HEK293 (cell line): Measurements from ENCODE around the gene LRRC75A.

Source experiments
- AEBP2 ChIP-seq: fragments of 450-650 bp; formaldehyde crosslinking; IDR thresholded peaks from 2 replicates; pipeline ENCODE4 v1.5.1; 2016; ENCODE audit warnings: missing biosample characterization, missing genetic modification characterization, borderline replicate concordance
- HOXC10 ChIP-seq: sonication (generic); formaldehyde crosslinking; IDR thresholded peaks from 2 replicates; pipeline ENCODE4 v1.8.1; 2023; ENCODE audit warnings: mild to moderate bottlenecking, missing genetic modification reagents
- KLF17 ChIP-seq: fragments of 450-650 bp; formaldehyde crosslinking; IDR thresholded peaks from 2 replicates; pipeline ENCODE4 v1.5.1; 2016; ENCODE audit warnings: missing biosample characterization, missing genetic modification characterization
- KLF9 ChIP-seq: fragments of 450-650 bp; formaldehyde crosslinking; IDR thresholded peaks from 2 replicates; pipeline ENCODE4 v1.5.1; 2016; ENCODE audit warnings: missing biosample characterization, missing genetic modification characterization, low read depth
- MYNN ChIP-seq: fragments of 450-650 bp; formaldehyde crosslinking; IDR thresholded peaks from 2 replicates; pipeline ENCODE4 v1.5.1; 2016; ENCODE audit warnings: missing biosample characterization, missing genetic modification characterization, borderline replicate concordance
- PRDM6 ChIP-seq: fragments of 450-650 bp; formaldehyde crosslinking; IDR thresholded peaks from 2 replicates; pipeline ENCODE4 v1.5.1; 2017; ENCODE audit warnings: missing biosample characterization, missing genetic modification characterization
- SALL2 ChIP-seq: fragments of 450-650 bp; formaldehyde crosslinking; IDR thresholded peaks from 2 replicates; pipeline ENCODE4 v1.5.0; 2017; ENCODE audit warnings: missing biosample characterization, mild to moderate bottlenecking, missing genetic modification characterization, borderline replicate concordance
- SP3 ChIP-seq: fragments of 450-650 bp; formaldehyde crosslinking; IDR thresholded peaks from 2 replicates; pipeline ENCODE4 v1.5.1; 2016; ENCODE audit warnings: missing biosample characterization, missing genetic modification characterization
- ZBTB11 ChIP-seq: fragments of 450-650 bp; formaldehyde crosslinking; conservative IDR thresholded peaks from 2 replicates; pipeline ENCODE4 v1.5.1; 2016; ENCODE audit warnings: low read depth, missing biosample characterization, missing genetic modification characterization
- ZBTB49 ChIP-seq: fragments of 450-650 bp; formaldehyde crosslinking; IDR thresholded peaks from 2 replicates; pipeline ENCODE4 v1.5.1; 2016; ENCODE audit warnings: missing biosample characterization, missing genetic modification characterization, low read depth
- ZFHX2 ChIP-seq: fragments of 450-650 bp; formaldehyde crosslinking; conservative IDR thresholded peaks from 2 replicates; pipeline ENCODE4 v1.5.1; 2016; ENCODE audit warnings: missing biosample characterization, missing genetic modification characterization
- ZNF148 ChIP-seq: fragments of 450-650 bp; formaldehyde crosslinking; IDR thresholded peaks from 2 replicates; pipeline ENCODE4 v1.5.0; 2017; ENCODE audit warnings: missing biosample characterization, missing genetic modification characterization, borderline replicate concordance
- ZNF311 ChIP-seq: fragments of 450-650 bp; formaldehyde crosslinking; IDR thresholded peaks from 2 replicates; pipeline ENCODE4 v1.5.1; 2017; ENCODE audit warnings: missing biosample characterization, missing genetic modification characterization, borderline replicate concordance
- ZNF335 ChIP-seq: fragments of 450-650 bp; formaldehyde crosslinking; conservative IDR thresholded peaks from 2 replicates; pipeline ENCODE4 v1.5.1; 2016; ENCODE audit warnings: missing biosample characterization, missing genetic modification characterization
- ZNF394 ChIP-seq: fragments of 450-650 bp; formaldehyde crosslinking; IDR thresholded peaks from 2 replicates; pipeline ENCODE4 v1.5.1; 2016; ENCODE audit warnings: missing biosample characterization, missing genetic modification characterization, mild to moderate bottlenecking, moderate library complexity, borderline replicate concordance
- ZNF398 ChIP-seq: fragments of 450-650 bp; formaldehyde crosslinking; IDR thresholded peaks from 2 replicates; pipeline ENCODE4 v1.5.1; 2017; ENCODE audit warnings: missing biosample characterization, missing genetic modification characterization
- ZNF473 ChIP-seq: fragments of 450-650 bp; formaldehyde crosslinking; IDR thresholded peaks from 2 replicates; pipeline ENCODE4 v1.5.1; 2017; ENCODE audit warnings: missing biosample characterization, missing genetic modification characterization
- ZNF548 ChIP-seq: fragments of 450-650 bp; formaldehyde crosslinking; IDR thresholded peaks from 2 replicates; pipeline ENCODE4 v1.5.1; 2016; ENCODE audit warnings: missing biosample characterization, missing genetic modification characterization
- ZNF600 ChIP-seq: fragments of 450-650 bp; formaldehyde crosslinking; IDR thresholded peaks from 2 replicates; pipeline ENCODE4 v1.5.1; 2016; ENCODE audit warnings: missing biosample characterization, missing genetic modification characterization
- ZNF623 ChIP-seq: fragments of 450-650 bp; formaldehyde crosslinking; IDR thresholded peaks from 2 replicates; pipeline ENCODE4 v1.5.1; 2016; ENCODE audit warnings: missing biosample characterization, missing genetic modification characterization
- ZNF654 ChIP-seq: fragments of 450-650 bp; formaldehyde crosslinking; IDR thresholded peaks from 2 replicates; pipeline ENCODE4 v1.5.1; 2016; ENCODE audit warnings: low read depth, missing biosample characterization, missing genetic modification characterization
- ZNF843 ChIP-seq: fragments of 450-650 bp; formaldehyde crosslinking; IDR thresholded peaks from 2 replicates; pipeline ENCODE4 v1.5.1; 2016; ENCODE audit warnings: missing biosample characterization, missing genetic modification characterization

LRRC75A gene

GRCh38 chr17:16455997-16456741 lies 35.8 kb downstream of the LRRC75A start (continued):
- TF ChIP-seq PRDM6 (tag by site-specific recombination): no peak
- no peak for TF ChIP-seq ZNF335
- TF ChIP-seq ZNF394 (tag by site-specific recombination): no peak
- no peak for TF ChIP-seq ZNF654 (tag by site-specific recombination)
- no peak for TF ChIP-seq ZBTB11 (tag by site-specific recombination)
- TF ChIP-seq ZNF148 (tag by site-specific recombination): peak; percentile 57; the same call in 1 of the 2 replicates
- TF ChIP-seq SALL2 (tag by site-specific recombination): 0 out of 2 replicates have a peak, but pooled peaks have one; percentile 67
- no peak for TF ChIP-seq KLF9
- TF ChIP-seq MYNN: no peak
- TF ChIP-seq ZNF311: 0 out of 2 replicates have a peak, but pooled peaks have one; percentile 27
- no peak for TF ChIP-seq AEBP2 (tag by site-specific recombination)
- TF ChIP-seq ZFHX2 (tag by site-specific recombination): peak; percentile 95
- TF ChIP-seq KLF17 (tag by site-specific recombination): no peak
- peak; percentile 91; the same call in 1 of the 2 replicates for TF ChIP-seq ZNF600
- TF ChIP-seq SP3 (tag by site-specific recombination): peak; percentile 73
- no peak for TF ChIP-seq ZNF623
- TF ChIP-seq ZNF473 (tag by site-specific recombination): no peak
- peak; percentile 79 for TF ChIP-seq ZNF398
- TF ChIP-seq HOXC10 (CRISPR knock-in tag): no peak
- TF ChIP-seq ZBTB49 (tag by site-specific recombination): no peak
- no peak for TF ChIP-seq ZNF843 (tag by site-specific recombination)
- no peak for TF ChIP-seq ZNF548 (tag by site-specific recombination)
